Midbrain (tissue), 1 donor: ENCODE results near the gene MTARC2.
A peak's percentile ranks its signal among the peaks of the same experiment; 100 is the strongest.
"Not testable (repeated sequence)": the region's sequence is repeated elsewhere in the genome, so short reads cannot be mapped to it uniquely, and the experiment has no call there.

Source experiments
- DNase-seq: peaks from one replicate; lab custom pipeline; 2025; lab: John Stamatoyannopoulos, UW

The MTARC2 gene

GRCh38 chr1:220748089-220748934, at the start of gene MTARC2:
Gene MTARC2 (plus strand): TSS chr1:220748322. CDS start chr1:220748532, 210 bp downstream.
- peak; percentile 55 for DNase-seq

GRCh38 chr1:220698607-220699016, 49.5 kb upstream of the MTARC2 start:
- DNase-seq = no peak

- DNase-seq = no peak
Measured at GRCh38 chr1:220699044-220699443, 49.1 kb upstream of the MTARC2 start.

GRCh38 chr1:220700556-220701179, 47.5 kb upstream of the MTARC2 start:
- peak; percentile 30 for DNase-seq

GRCh38 chr1:220701974-220702373, 46.1 kb upstream of the MTARC2 start:
- DNase-seq = no peak

- no peak for DNase-seq
Measured at GRCh38 chr1:220702733-220703270, 45.3 kb upstream of the MTARC2 start.

GRCh38 chr1:220703305-220703704, 44.8 kb upstream of the MTARC2 start:
- DNase-seq = no peak

GRCh38 chr1:220705782-220706181, 42.3 kb upstream of the MTARC2 start:
- DNase-seq = no peak

- DNase-seq = no peak
Measured at GRCh38 chr1:220706480-220706879, 41.6 kb upstream of the MTARC2 start.

GRCh38 chr1:220707160-220707559, 41.0 kb upstream of the MTARC2 start:
- DNase-seq = no peak

- no peak for DNase-seq
Measured at GRCh38 chr1:220708244-220708643, 39.9 kb upstream of the MTARC2 start.

GRCh38 chr1:220708936-220709801, 39.0 kb upstream of the MTARC2 start:
- DNase-seq = no peak

- DNase-seq = no peak
Measured at GRCh38 chr1:220710333-220710732, 37.8 kb upstream of the MTARC2 start.

GRCh38 chr1:220711056-220711809, 36.9 kb upstream of the MTARC2 start:
- no peak for DNase-seq

GRCh38 chr1:220715986-220716385, 32.1 kb upstream of the MTARC2 start:
- DNase-seq = not testable (repeated sequence)

- DNase-seq = no peak
Measured at GRCh38 chr1:220717800-220718640, 30.1 kb upstream of the MTARC2 start.

GRCh38 chr1:220721266-220721665, 26.9 kb upstream of the MTARC2 start:
- not testable (repeated sequence) for DNase-seq

GRCh38 chr1:220726634-220727033, 21.5 kb upstream of the MTARC2 start:
- DNase-seq = no peak

GRCh38 chr1:220727519-220727918, 20.6 kb upstream of the MTARC2 start:
- DNase-seq = no peak

GRCh38 chr1:220730486-220730885, 17.6 kb upstream of the MTARC2 start:
- DNase-seq = no peak
